Left forelimb (tissue), 1 donor: ENCODE results near the gene TSPAN6.

ENCODE experiments used
- DNase-seq: peaks from one replicate; pipeline ENCODE4 v3.0.0-alpha.2; 2018; ENCODE audit warnings: low spot score

Gene TSPAN6

GRCh38 chrX:100636321-100636991, at the start of gene TSPAN6:
TSPAN6 (minus strand) TSS chrX:100636806; CDS start chrX:100636694, 112 bp downstream.
- peak; percentile 83 for DNase-seq

- no peak for DNase-seq
These were observed 49.3 kb upstream of the TSPAN6 start for GRCh38 chrX:100685997-100686305.

- no peak for DNase-seq
These were observed 48.8 kb upstream of the TSPAN6 start for GRCh38 chrX:100685284-100685996.

- no peak for DNase-seq
These were observed 46.3 kb upstream of the TSPAN6 start for GRCh38 chrX:100682939-100683338.

GRCh38 chrX:100681599-100681998, 45.0 kb upstream of the TSPAN6 start:
- no peak for DNase-seq

- DNase-seq = no peak
These were observed 44.1 kb upstream of the TSPAN6 start for GRCh38 chrX:100680756-100681155.

- no peak for DNase-seq
These were observed 41.1 kb upstream of the TSPAN6 start for GRCh38 chrX:100677611-100678181.

GRCh38 chrX:100674705-100675104, 38.1 kb upstream of the TSPAN6 start:
- no peak for DNase-seq

GRCh38 chrX:100673397-100673953, 36.9 kb upstream of the TSPAN6 start:
- DNase-seq = no peak

- no peak for DNase-seq
These were observed 36.4 kb upstream of the TSPAN6 start for GRCh38 chrX:100672966-100673365.

GRCh38 chrX:100663642-100664041, 27.0 kb upstream of the TSPAN6 start:
- DNase-seq = no peak

GRCh38 chrX:100662796-100663195, 26.2 kb upstream of the TSPAN6 start:
- DNase-seq = no peak

GRCh38 chrX:100662170-100662569, 25.6 kb upstream of the TSPAN6 start:
- no peak for DNase-seq

GRCh38 chrX:100659431-100660137, 23.0 kb upstream of the TSPAN6 start:
- DNase-seq = no peak

GRCh38 chrX:100658941-100659381, 22.4 kb upstream of the TSPAN6 start:
- DNase-seq = no peak

GRCh38 chrX:100654261-100654660, 17.7 kb upstream of the TSPAN6 start:
- no peak for DNase-seq

GRCh38 chrX:100652266-100652665, 15.7 kb upstream of the TSPAN6 start:
- no peak for DNase-seq

- DNase-seq = no peak
These were observed 14.2 kb upstream of the TSPAN6 start for GRCh38 chrX:100650841-100651240.

- peak; percentile 69 for DNase-seq
These were observed 13.1 kb upstream of the TSPAN6 start for GRCh38 chrX:100649550-100650356.

GRCh38 chrX:100648458-100649417, 12.1 kb upstream of the TSPAN6 start:
- peak; percentile 68 for DNase-seq
